GM18868 (cell line): Measurements from ENCODE around the gene MYBPC2.

Experiments used
- ATAC-seq: cut with Tn5 transposase; IDR thresholded peaks from one replicate; pipeline ENCODE4 v1.9.1; 2021; ENCODE audit warnings: mild to moderate bottlenecking, moderate library complexity; ENCODE audit not compliant: unreplicated experiment

Gene MYBPC2

GRCh38 chr19:50409347-50409746 lies 23.3 kb upstream of the MYBPC2 start:
- ATAC-seq = no peak

- no peak for ATAC-seq
These were observed 22.6 kb upstream of the MYBPC2 start for GRCh38 chr19:50410109-50410508.

- no peak for ATAC-seq
These were observed 20.3 kb upstream of the MYBPC2 start for GRCh38 chr19:50412419-50412818.

GRCh38 chr19:50413096-50413495 lies 19.6 kb upstream of the MYBPC2 start:
- no peak for ATAC-seq

GRCh38 chr19:50413531-50413930 lies 19.2 kb upstream of the MYBPC2 start:
- no peak for ATAC-seq

- ATAC-seq = peak; percentile 32
These were observed 17.6 kb upstream of the MYBPC2 start for GRCh38 chr19:50414864-50415660.

- ATAC-seq = peak; percentile 49
These were observed 17.0 kb upstream of the MYBPC2 start for GRCh38 chr19:50415661-50416033.

- no peak for ATAC-seq
These were observed 16.4 kb upstream of the MYBPC2 start for GRCh38 chr19:50416034-50416977.

GRCh38 chr19:50417111-50418081 lies 15.3 kb upstream of the MYBPC2 start:
- no peak for ATAC-seq

- ATAC-seq = no peak
These were observed 14.3 kb upstream of the MYBPC2 start, which contains the start of gene SPIB for GRCh38 chr19:50418176-50419021. TSS of gene SPIB (plus strand) at chr19:50418938. CDS start at chr19:50418963, 25 bp downstream.

- ATAC-seq = no peak
These were observed 13.6 kb upstream of the MYBPC2 start for GRCh38 chr19:50419022-50419579.

GRCh38 chr19:50419580-50420035 lies 13.1 kb upstream of the MYBPC2 start:
- no peak for ATAC-seq

GRCh38 chr19:50420127-50420526 lies 12.6 kb upstream of the MYBPC2 start:
- ATAC-seq = no peak

- ATAC-seq = no peak
These were observed 11.9 kb upstream of the MYBPC2 start for GRCh38 chr19:50420808-50421207.

- ATAC-seq = no peak
These were observed 10.1 kb upstream of the MYBPC2 start for GRCh38 chr19:50422397-50423278.

GRCh38 chr19:50423279-50424113 lies 9.2 kb upstream of the MYBPC2 start:
- no peak for ATAC-seq

- ATAC-seq = no peak
These were observed 7.1 kb upstream of the MYBPC2 start for GRCh38 chr19:50425581-50425980.
